GM19372 (cell line): Measurements from ENCODE around the gene ATG101.
"Not testable (repeated sequence)": the region's sequence is repeated elsewhere in the genome, so short reads cannot be mapped to it uniquely, and the experiment has no call there.

Experiments used
- ATAC-seq: cut with Tn5 transposase; IDR thresholded peaks from one replicate; pipeline ENCODE4 v1.9.1; 2021; ENCODE audit warnings: mild to moderate bottlenecking, low read depth, moderate library complexity; ENCODE audit not compliant: unreplicated experiment

Gene ATG101

GRCh38 chr12:52091061-52091460, 21.3 kb downstream of the ATG101 start:
- no peak for ATAC-seq

GRCh38 chr12:52091869-52092268, 22.1 kb downstream of the ATG101 start:
- ATAC-seq, result no peak

GRCh38 chr12:52093346-52093745, 23.6 kb downstream of the ATG101 start:
- no peak for ATAC-seq

- no peak for ATAC-seq
Observed at GRCh38 chr12:52096332-52097044, 26.7 kb downstream of the ATG101 start.

- ATAC-seq, result no peak
Observed at GRCh38 chr12:52097045-52097666, 27.4 kb downstream of the ATG101 start.

GRCh38 chr12:52104431-52105089, 34.8 kb downstream of the ATG101 start:
- ATAC-seq, result not testable (repeated sequence)

GRCh38 chr12:52116222-52117125, 46.7 kb downstream of the ATG101 start:
- not testable (repeated sequence) for ATAC-seq

- peak; percentile 31 for ATAC-seq
Observed at GRCh38 chr12:52117806-52118475, 48.2 kb downstream of the ATG101 start.

- ATAC-seq, result no peak
Observed at GRCh38 chr12:52119398-52120254, 49.8 kb downstream of the ATG101 start.

GRCh38 chr12:52120951-52121823, 51.4 kb downstream of the ATG101 start:
- ATAC-seq, result no peak

- no peak for ATAC-seq
Observed at GRCh38 chr12:52121824-52122539, 52.2 kb downstream of the ATG101 start.

- no peak for ATAC-seq
Observed at GRCh38 chr12:52122540-52122871, 52.7 kb downstream of the ATG101 start.

- no peak for ATAC-seq
Observed at GRCh38 chr12:52122904-52123303, 53.1 kb downstream of the ATG101 start.

GRCh38 chr12:52123487-52124186, 53.9 kb downstream of the ATG101 start:
- ATAC-seq, result no peak

- no peak for ATAC-seq
Observed at GRCh38 chr12:52125476-52125900, 55.7 kb downstream of the ATG101 start.

- no peak for ATAC-seq
Observed at GRCh38 chr12:52126050-52126604, 56.3 kb downstream of the ATG101 start.
